ENCODE results near the gene LYPLAL1.
A peak's percentile ranks its signal among the peaks of the same experiment; 100 is the strongest.

The LYPLAL1 gene

GRCh38 chr1:219226196-219226595 is 52.5 kb downstream of the LYPLAL1 start:
- H3K4me3 ChIP-seq (ENCODE audit: low read depth, low read length): no peak overlapping the region
- no peak for TF ChIP-seq CTCF (conservative IDR thresholded peaks at IDR 0.05; ENCODE audit: low read depth, low read length)

GRCh38 chr1:219227360-219228057 is 53.8 kb downstream of the LYPLAL1 start:
- TF ChIP-seq CTCF (conservative IDR thresholded peaks at IDR 0.05; ENCODE audit: low read depth, low read length): no peak
- H3K4me3 ChIP-seq (ENCODE audit: low read depth, low read length): no peak overlapping the region
- peak; percentile 31 for DNase-seq (ENCODE audit: low read depth)

More at GRCh38 chr1:219226196-219226595, 52.5 kb downstream of the LYPLAL1 start:
- no peak for DNase-seq (ENCODE audit: low read depth)

- no peak for TF ChIP-seq CTCF (conservative IDR thresholded peaks at IDR 0.05; ENCODE audit: low read depth, low read length)
- H3K4me3 ChIP-seq (ENCODE audit: low read depth, low read length): no peak overlapping the region
- DNase-seq (ENCODE audit: low read depth): no peak
Observed at GRCh38 chr1:219228058-219228419, 54.4 kb downstream of the LYPLAL1 start.

- H3K4me3 ChIP-seq (ENCODE audit: low read depth, low read length): no peak overlapping the region
- no peak for DNase-seq (ENCODE audit: low read depth)
- no peak for TF ChIP-seq CTCF (conservative IDR thresholded peaks at IDR 0.05; ENCODE audit: low read depth, low read length)
Observed at GRCh38 chr1:219232890-219233289, 59.2 kb downstream of the LYPLAL1 start.

GRCh38 chr1:219235903-219236481 is 62.3 kb downstream of the LYPLAL1 start:
- TF ChIP-seq CTCF (conservative IDR thresholded peaks at IDR 0.05; ENCODE audit: low read depth, low read length): no peak
- DNase-seq (ENCODE audit: low read depth): no peak
- no peak overlapping the region for H3K4me3 ChIP-seq (ENCODE audit: low read depth, low read length)

GRCh38 chr1:219236933-219237610 is 63.4 kb downstream of the LYPLAL1 start:
- no peak overlapping the region for H3K4me3 ChIP-seq (ENCODE audit: low read depth, low read length)
- no peak for TF ChIP-seq CTCF (conservative IDR thresholded peaks at IDR 0.05; ENCODE audit: low read depth, low read length)
- DNase-seq (ENCODE audit: low read depth): no peak

All from choroid plexus epithelial cell (primary cell).